Vagina (tissue), 2 donors: ENCODE measurements around the gene ZNF184. TPM values are rescaled to one million over a fixed set of nuclear protein-coding genes. Genes with fewer than 3 reads are reported as not detected.
A peak's percentile ranks its signal among the peaks of the same experiment; 100 is the strongest.

Source experiments
- DNase-seq, 2 donors: peaks; one replicate each; pipeline ENCODE4 v3.0.0-alpha.2; 2017; ENCODE audit errors: extremely low spot score in 2 of 2
- H3K27ac ChIP-seq: fragments of 200-600 bp; sonication (generic); one replicate; pipeline ENCODE4 v1.5.1; 2019
- H3K27me3 ChIP-seq: fragments of 200-600 bp; sonication (generic); one replicate; pipeline ENCODE4 v1.5.1; 2019
- H3K36me3 ChIP-seq, 2 donors: fragments of 200-600 bp; sonication (generic); one replicate each; pipeline ENCODE4 v1.5.1; 2017 to 2019
- H3K4me1 ChIP-seq: fragments of 200-600 bp; sonication (generic); one replicate; pipeline ENCODE4 v1.5.1; 2019
- H3K4me3 ChIP-seq, 2 donors: fragments of 200-600 bp; sonication (generic); 1 replicate in 1 of 2; 2 replicates in 1 of 2; pipeline ENCODE4 v1.5.1; 2016 to 2019
- H3K9me3 ChIP-seq: fragments of 200-600 bp; sonication (generic); one replicate; pipeline ENCODE4 v1.5.1; 2019
- POLR2A ChIP-seq, 2 donors: fragments of 450-650 bp; IDR thresholded peaks; one replicate each; pipeline ENCODE4 v1.6.1; 2017; ENCODE audit warnings: antibody characterized with exemption in 2 of 2, mild to moderate bottlenecking in 2 of 2, moderate library complexity in 2 of 2
- POLR2AphosphoS5 ChIP-seq, 2 donors: sonication (generic); formaldehyde crosslinking; IDR thresholded peaks; one replicate each; pipeline ENCODE4 v1.9.0; 2017; ENCODE audit warnings: antibody characterized with exemption in 2 of 2, mild to moderate bottlenecking in 2 of 2, low read depth in 1 of 2; ENCODE audit not compliant: insufficient read depth in 1 of 2
- intact Hi-C: fragments of 100-400 bp; cut with DNase I; formaldehyde crosslinking; loops from one replicate; pipeline ENCODE4 v1.15.1; 2023
- total RNA-seq: library from RNA; depleted of rRNA; stranded (reverse); fragments of >200 nt; gene quantifications from one replicate; pipeline ENCODE4 v1.2.3, GENCODE V29; 2016
- TF ChIP-seq, protein P1 (sequence below), 3 experiments: fragments of 450-650 bp in 2 of 3; fragments of 200-600 bp in 1 of 3; sonication (generic) in 1 of 3; IDR thresholded peaks; one replicate each; pipeline ENCODE4 v1.5.1; 2017 to 2019; ENCODE audit warnings: antibody characterized with exemption in 3 of 3, mild to moderate bottlenecking in 2 of 3, moderate library complexity in 2 of 3

Gene ZNF184
- total RNA-seq, result 4.4 TPM

- Histone ChIP-seq H3K4me1 (peaks cover 37% of the 10 kb centered on the region), H3K27me3 (no peaks in the 10 kb centered on the region), H3K9me3 (no peaks in the 10 kb centered on the region), H3K27ac (peak within 1 kb of the TSS; percentile 86), H3K36me3 (peaks cover 0 to 1% of the 10 kb centered on the region in 2 donors), H3K4me3 (peak within 1 kb of the TSS; percentile 68 to 97)
- DNase-seq, result peak in 1 of 2 donors; percentile 96
- intact Hi-C loops, result loop anchor here (10.0 kb wide), 2 partner anchors 298 to 338 kb away; a partner anchor contains a TSS
- TF ChIP-seq, protein P1, sequence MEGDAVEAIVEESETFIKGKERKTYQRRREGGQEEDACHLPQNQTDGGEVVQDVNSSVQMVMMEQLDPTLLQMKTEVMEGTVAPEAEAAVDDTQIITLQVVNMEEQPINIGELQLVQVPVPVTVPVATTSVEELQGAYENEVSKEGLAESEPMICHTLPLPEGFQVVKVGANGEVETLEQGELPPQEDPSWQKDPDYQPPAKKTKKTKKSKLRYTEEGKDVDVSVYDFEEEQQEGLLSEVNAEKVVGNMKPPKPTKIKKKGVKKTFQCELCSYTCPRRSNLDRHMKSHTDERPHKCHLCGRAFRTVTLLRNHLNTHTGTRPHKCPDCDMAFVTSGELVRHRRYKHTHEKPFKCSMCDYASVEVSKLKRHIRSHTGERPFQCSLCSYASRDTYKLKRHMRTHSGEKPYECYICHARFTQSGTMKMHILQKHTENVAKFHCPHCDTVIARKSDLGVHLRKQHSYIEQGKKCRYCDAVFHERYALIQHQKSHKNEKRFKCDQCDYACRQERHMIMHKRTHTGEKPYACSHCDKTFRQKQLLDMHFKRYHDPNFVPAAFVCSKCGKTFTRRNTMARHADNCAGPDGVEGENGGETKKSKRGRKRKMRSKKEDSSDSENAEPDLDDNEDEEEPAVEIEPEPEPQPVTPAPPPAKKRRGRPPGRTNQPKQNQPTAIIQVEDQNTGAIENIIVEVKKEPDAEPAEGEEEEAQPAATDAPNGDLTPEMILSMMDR (IDR thresholded peaks at IDR 0.05), result peak in 1 of 3 experiments; percentile 4
- peak; percentile 90 to 97 for TF ChIP-seq POLR2AphosphoS5 (IDR thresholded peaks at IDR 0.05; ENCODE audit: insufficient read depth in 1 of 2, low read depth in 1 of 2)
- TF ChIP-seq POLR2A (IDR thresholded peaks at IDR 0.05), result peak in 1 of 2 donors; percentile 51
Observed at GRCh38 chr6:27472617-27473400, at the start of gene ZNF184. Gene ZNF184, minus strand, starts transcription at chr6:27473105. Its CDS starts 811 bp downstream, at chr6:27472294.

GRCh38 chr6:27518881-27519795 lies 46.2 kb upstream of the ZNF184 start:
- Histone ChIP-seq H3K4me3 (peak overlapping the region; percentile 59 to 73), H3K36me3 (no peaks in the 10 kb centered on the region), H3K27ac (peak overlapping the region; percentile 95), H3K4me1 (peaks cover 9% of the 10 kb centered on the region), H3K27me3 (no peaks in the 10 kb centered on the region), H3K9me3 (no peaks in the 10 kb centered on the region)
- DNase-seq, result no peak
- TF ChIP-seq POLR2AphosphoS5 (IDR thresholded peaks at IDR 0.05; ENCODE audit: insufficient read depth in 1 of 2, low read depth in 1 of 2), result peak; percentile 52 to 69
- TF ChIP-seq POLR2A (IDR thresholded peaks at IDR 0.05), result no peak
- TF ChIP-seq, protein P1 (IDR thresholded peaks at IDR 0.05), result peak; percentile 44 to 81 (median 59)
- intact Hi-C loops, result no loop called here

- H3K9me3 ChIP-seq, result no peaks in the 10 kb centered on the region
- peaks cover 9% of the 10 kb centered on the region for H3K4me1 ChIP-seq
- H3K4me3 ChIP-seq, result peak overlapping the region; percentile 59 to 73
- TF ChIP-seq, protein P1 (IDR thresholded peaks at IDR 0.05), result no peak
- TF ChIP-seq POLR2AphosphoS5 (IDR thresholded peaks at IDR 0.05; ENCODE audit: insufficient read depth in 1 of 2, low read depth in 1 of 2) (no peak), POLR2A (IDR thresholded peaks at IDR 0.05) (no peak)
- H3K27ac ChIP-seq, result peak overlapping the region; percentile 95
- intact Hi-C loops, result no loop called here
- no peak for DNase-seq
- no peaks in the 10 kb centered on the region for H3K36me3 ChIP-seq
- H3K27me3 ChIP-seq, result no peaks in the 10 kb centered on the region
Observed at GRCh38 chr6:27517928-27518787, 45.3 kb upstream of the ZNF184 start.

DNA sequence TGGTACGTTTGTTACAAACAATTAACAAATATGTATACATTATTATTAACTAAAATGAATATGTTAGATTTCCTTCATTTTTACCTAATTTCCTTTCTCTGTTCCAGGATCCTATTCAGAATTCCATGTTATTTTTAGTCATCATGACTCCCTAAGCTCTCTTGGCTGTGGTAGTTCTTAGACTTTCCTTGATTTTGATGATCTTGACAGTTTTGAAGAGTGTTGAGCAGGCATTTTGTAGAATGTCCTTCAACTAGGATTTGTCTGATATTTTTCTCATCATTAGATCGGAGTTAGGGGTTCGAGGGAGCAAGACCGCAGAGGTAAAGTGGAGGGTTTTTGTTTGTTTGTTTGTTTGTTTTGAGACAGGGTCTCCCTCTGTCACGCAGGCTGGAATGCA lies 44.3 kb upstream of the ZNF184 start:
- intact Hi-C loops, result no loop called here
- no peak overlapping the region for H3K4me3 ChIP-seq

More for the DNA sequence above, 44.3 kb upstream of the ZNF184 start:
- Histone ChIP-seq H3K27ac (no peak overlapping the region), H3K9me3 (no peaks in the 10 kb centered on the region), H3K4me1 (peaks cover 9% of the 10 kb centered on the region), H3K36me3 (no peaks in the 10 kb centered on the region), H3K27me3 (no peaks in the 10 kb centered on the region)
- DNase-seq, result no peak
- TF ChIP-seq POLR2A (IDR thresholded peaks at IDR 0.05), result no peak
- TF ChIP-seq POLR2AphosphoS5 (IDR thresholded peaks at IDR 0.05; ENCODE audit: insufficient read depth in 1 of 2, low read depth in 1 of 2), result no peak
- TF ChIP-seq, protein P1 (IDR thresholded peaks at IDR 0.05), result no peak
